B cell (primary cell): Measurements from ENCODE around the gene SAXO1. TPM values are rescaled to one million over a fixed set of nuclear protein-coding genes. Genes with fewer than 3 reads are reported as not detected.

Experiments
- ATAC-seq: fragments of 200-7000 bp; cut with Tn5 transposase; one replicate; pipeline ENCODE4 v1.10.0; 2021; ENCODE audit warnings: low read depth, mild to moderate bottlenecking, moderate number of reproducible peaks, moderate library complexity
- CTCF ChIA-PET: fragments of 350-600 bp; sonication (Branson Sonifier 250); formaldehyde crosslinking; loops from one replicate; lab custom pipeline; 2021; ENCODE audit warnings: antibody characterized with exemption, inconsistent platforms; lab: Charles Lee
- POLR2A ChIA-PET: fragments of 350-600 bp; sonication (Branson Sonifier 250); formaldehyde crosslinking; loops from one replicate; lab custom pipeline; 2021; ENCODE audit warnings: antibody characterized with exemption; lab: Charles Lee
- DNase-seq: peaks from one replicate; pipeline ENCODE4 v3.0.0; 2013
- H2AFZ ChIP-seq: 2 replicates; pipeline ENCODE4 v1.6.1; 2012; ENCODE audit warnings: mild to moderate bottlenecking, low read depth, low read length; ENCODE audit not compliant: insufficient read depth, poor library complexity, severe bottlenecking
- H3K27ac ChIP-seq, 2 donors: 1 replicate in 1 of 2; 2 replicates in 1 of 2; pipeline ENCODE4 v1.5.1; 2012 to 2013; ENCODE audit warnings: low read length in 2 of 2, mild to moderate bottlenecking in 2 of 2, moderate library complexity in 1 of 2
- H3K27me3 ChIP-seq, 4 experiments: fragments of 200-600 bp in 1 of 4; sonication (generic) in 1 of 4; replicated peaks in 1 of 4; 1 replicate in 2 of 4; 2 replicates in 2 of 4; pipeline versions ENCODE4 v1.6.1 to v1.7.0; 2013 to 2016; ENCODE audit warnings: low read length in 3 of 4, mild to moderate bottlenecking in 2 of 4, mixed read lengths in 1 of 4, moderate library complexity in 1 of 4; ENCODE audit not compliant: insufficient read depth in 4 of 4, control insufficient read depth in 3 of 4; ENCODE audit errors: control extremely low read depth in 1 of 4
- H3K36me3 ChIP-seq, 2 experiments: replicated peaks in 1 of 2; 1 replicate in 1 of 2; 2 replicates in 1 of 2; pipeline versions ENCODE4 v1.6.1 to v1.7.1; 2013; ENCODE audit warnings: low read length in 1 of 2; ENCODE audit not compliant: insufficient read depth in 2 of 2, control insufficient read depth in 1 of 2; ENCODE audit errors: control extremely low read depth in 1 of 2, extremely low read depth in 1 of 2
- H3K4me1 ChIP-seq, 2 donors: fragments of 200-600 bp in 1 of 2; sonication (generic) in 1 of 2; 1 replicate in 1 of 2; 2 replicates in 1 of 2; pipeline versions ENCODE4 v1.5.1 to v1.6.1; 2013 to 2017; ENCODE audit warnings: low read length in 2 of 2; ENCODE audit not compliant: control insufficient read depth in 2 of 2, insufficient read depth in 2 of 2
- H3K4me2 ChIP-seq: replicated peaks from 2 replicates; pipeline ENCODE3; 2012; ENCODE audit warnings: mild to moderate bottlenecking, low read depth, low read length; ENCODE audit not compliant: poor library complexity, severe bottlenecking
- H3K4me3 ChIP-seq, 5 experiments: fragments of 200-600 bp in 1 of 5; sonication (generic) in 1 of 5; 1 replicate in 3 of 5; 2 replicates in 2 of 5; pipeline versions ENCODE4 v1.5.1 to v1.7.0; 2011 to 2016; ENCODE audit warnings: low read length in 4 of 5, mild to moderate bottlenecking in 4 of 5, low read depth in 2 of 5, control low read depth in 1 of 5, moderate library complexity in 1 of 5; ENCODE audit not compliant: insufficient read depth in 1 of 5; ENCODE audit errors: control extremely low read depth in 1 of 5, extremely low read depth in 1 of 5
- H3K79me2 ChIP-seq: fragments of 200-600 bp; sonication (generic); one replicate; pipeline ENCODE4 v1.6.0; 2016; ENCODE audit warnings: low read length; ENCODE audit not compliant: control insufficient read depth, insufficient read depth
- H3K9ac ChIP-seq: fragments of 200-600 bp; sonication (generic); 2 replicates; pipeline ENCODE4 v1.6.1; 2017; ENCODE audit warnings: mild to moderate bottlenecking, low read length, moderate library complexity
- H3K9me3 ChIP-seq, 3 donors: one replicate each; pipeline versions ENCODE4 v1.6.1 to v1.7.1; 2013; ENCODE audit warnings: low read length in 2 of 3; ENCODE audit not compliant: control insufficient read depth in 2 of 3, insufficient read depth in 1 of 3; ENCODE audit errors: control extremely low read depth in 1 of 3
- H4K20me1 ChIP-seq: 2 replicates; pipeline ENCODE4 v1.6.0; 2012; ENCODE audit warnings: mild to moderate bottlenecking, low read length; ENCODE audit not compliant: insufficient read depth, control insufficient read depth, poor library complexity, severe bottlenecking
- H3K27ac Mint-ChIP-seq: one replicate; pipeline ENCODE4 v1.8.0; 2021; ENCODE audit warnings: mixed read lengths
- H3K27me3 Mint-ChIP-seq: one replicate; pipeline ENCODE4 v1.8.0; 2021; ENCODE audit warnings: mixed read lengths
- H3K4me1 Mint-ChIP-seq: one replicate; pipeline ENCODE4 v1.8.0; 2021; ENCODE audit warnings: mixed read lengths
- H3K4me3 Mint-ChIP-seq: one replicate; pipeline ENCODE4 v1.8.0; 2021; ENCODE audit warnings: mixed read lengths
- H3K9me3 Mint-ChIP-seq: one replicate; pipeline ENCODE4 v1.8.0; 2022; ENCODE audit warnings: mixed read lengths; ENCODE audit not compliant: insufficient read depth
- CTCF ChIP-seq: fragments of 200-600 bp; IDR thresholded peaks from one replicate; pipeline ENCODE4 v1.8.0; 2022; ENCODE audit warnings: antibody characterized with exemption, mild to moderate bottlenecking
- EZH2 ChIP-seq: IDR thresholded peaks from 2 replicates; pipeline ENCODE4 v1.6.1; 2012; ENCODE audit warnings: borderline replicate concordance, low read depth, mild to moderate bottlenecking, moderate library complexity, low read length; ENCODE audit not compliant: insufficient read depth, poor library complexity, severe bottlenecking
- WGBS: methylation state at CpG from one replicate; pipeline ENCODE4 v1.1.5; 2013; ENCODE audit warnings: missing lambda C conversion rate; ENCODE audit not compliant: insufficient coverage; 5-methylcytosine and 5-hydroxymethylcytosine counted together
- intact Hi-C: fragments of 100-400 bp; cut with micrococcal nuclease; formaldehyde crosslinking; loops from one replicate; pipeline ENCODE4 v1.10.0; 2022
- polyA plus RNA-seq: library from polyadenylated mRNA; depleted of rRNA; stranded (reverse); fragments of >200 nt; gene quantifications from 2 replicates; pipeline ENCODE4 v1.2.3, GENCODE V29; 2012
- total RNA-seq, 2 donors: library from RNA; stranded (reverse); fragments of 120-200 nt in 1 of 2; gene quantifications; 1 replicate in 1 of 2; 2 replicates in 1 of 2; pipeline versions ENCODE4 v1.2.3 to v1.2.4, GENCODE V29; 2013 to 2022

The SAXO1 gene
- total and polyA plus RNA-seq, 2 donors (not counting 1 experiment from before 2014, with no cell fraction given), result 0.01 TPM; not detected in 1

DNA sequence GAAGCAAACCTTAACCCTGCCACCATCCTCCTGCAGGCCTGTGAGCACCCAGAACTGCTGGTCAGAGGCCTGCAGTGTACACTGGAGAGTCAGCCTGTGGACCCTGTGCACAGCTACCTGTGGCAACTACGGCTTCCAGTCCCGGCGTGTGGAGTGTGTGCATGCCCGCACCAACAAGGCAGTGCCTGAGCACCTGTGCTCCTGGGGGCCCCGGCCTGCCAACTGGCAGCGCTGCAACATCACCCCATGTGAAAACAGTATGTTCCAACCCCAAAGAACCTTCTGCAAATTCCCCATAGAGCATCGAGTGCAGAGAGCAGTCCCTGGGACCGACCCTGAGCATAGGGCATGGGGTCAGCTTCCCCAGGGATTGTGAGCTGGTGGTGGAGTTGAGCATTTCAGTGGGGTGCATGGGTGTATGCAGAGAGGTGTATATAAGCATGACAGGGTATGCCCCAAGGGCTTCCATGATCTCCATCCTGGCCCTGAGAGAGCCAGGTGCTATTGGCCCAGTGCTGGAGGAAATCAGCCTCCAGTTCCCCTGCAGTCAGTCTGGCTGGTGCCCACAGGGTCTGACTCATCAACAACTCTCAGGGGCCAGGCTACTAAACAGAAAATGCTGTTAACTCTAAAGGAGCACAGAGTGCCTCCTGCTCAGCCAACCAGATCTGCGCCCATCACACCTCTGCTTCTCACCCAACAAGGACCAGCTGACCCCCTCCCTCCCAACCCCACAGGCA, 126.2 kb downstream of the SAXO1 start:
- Histone ChIP-seq H2AFZ (no peak overlapping the region), H3K27ac (no peak overlapping the region), H3K36me3 (no peaks in the 10 kb centered on the region), H3K9me3 (peaks cover 0 to 7% (median 3%) of the 10 kb centered on the region in 3 donors), H3K4me1 (no peaks in the 10 kb centered on the region), H3K27me3 (no peaks in the 10 kb centered on the region), H3K4me3 (no peak overlapping the region), H3K9ac (no peak overlapping the region), H4K20me1 (no peaks in the 10 kb centered on the region), H3K4me2 (no peak overlapping the region), H3K79me2 (no peaks in the 10 kb centered on the region)
- ATAC-seq (no peak), DNase-seq (no peak)
- Mint-ChIP-seq H3K4me3 (no peak overlapping the region), H3K27me3 (peaks cover 3% of the 10 kb centered on the region), H3K4me1 (no peaks in the 10 kb centered on the region), H3K27ac (no peak overlapping the region), H3K9me3 (peaks cover 7% of the 10 kb centered on the region)
- 87% methylated on average over 6 of the region's 9 CpGs for WGBS
- intact Hi-C loops, result no loop called here
- POLR2A ChIA-PET, result no interaction called here
- TF ChIP-seq EZH2 (no peak), CTCF (no peak)
- CTCF ChIA-PET, result no interaction called here

DNA sequence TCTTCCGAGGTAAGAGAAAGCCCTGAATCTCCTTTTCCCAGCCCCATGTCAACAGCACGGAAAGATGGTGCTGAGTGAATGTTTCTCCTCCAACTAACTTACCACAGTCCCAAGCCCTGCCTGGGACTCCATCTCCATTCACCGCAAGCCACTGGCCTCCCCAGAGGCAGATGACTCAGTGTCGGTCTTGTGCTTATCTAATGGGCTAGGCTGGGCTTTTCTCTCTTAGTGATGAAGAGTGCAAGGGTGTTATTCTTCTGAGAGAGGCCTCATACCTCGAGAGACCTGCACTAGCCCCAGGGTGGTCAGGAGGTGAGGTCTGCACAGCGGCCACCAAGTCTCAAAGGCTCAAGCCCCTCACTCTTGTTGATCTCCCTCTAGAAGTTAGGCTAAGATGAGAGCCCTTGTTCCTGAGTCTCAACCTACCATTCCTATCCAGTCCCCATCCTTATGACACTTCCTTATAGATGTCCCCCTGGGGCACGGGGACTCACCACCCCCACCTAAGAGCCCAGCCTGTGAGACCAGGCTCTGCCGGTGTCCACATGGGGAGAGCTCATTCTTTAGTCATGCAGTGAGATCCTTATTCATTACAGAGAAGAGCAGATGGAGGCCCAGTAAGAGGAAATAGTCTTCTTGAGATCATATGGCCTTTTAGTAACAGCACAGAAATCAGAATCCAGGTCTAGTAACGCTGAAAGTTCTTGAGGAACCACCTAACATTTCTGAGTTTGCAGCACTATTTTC, 127.0 kb downstream of the SAXO1 start:
- Histone ChIP-seq H4K20me1 (no peaks in the 10 kb centered on the region), H3K4me2 (no peak overlapping the region), H3K9me3 (peaks cover 0 to 7% (median 6%) of the 10 kb centered on the region in 3 donors), H3K79me2 (no peaks in the 10 kb centered on the region), H3K4me1 (no peaks in the 10 kb centered on the region), H3K9ac (no peak overlapping the region), H3K27ac (no peak overlapping the region), H2AFZ (no peak overlapping the region), H3K27me3 (no peaks in the 10 kb centered on the region), H3K36me3 (no peaks in the 10 kb centered on the region), H3K4me3 (no peak overlapping the region)
- Mint-ChIP-seq H3K27ac (no peak overlapping the region), H3K4me1 (no peaks in the 10 kb centered on the region), H3K4me3 (no peak overlapping the region), H3K27me3 (peaks cover 3% of the 10 kb centered on the region), H3K9me3 (peaks cover 11% of the 10 kb centered on the region)
- intact Hi-C loops, result no loop called here
- TF ChIP-seq EZH2, result no peak
- no peak for TF ChIP-seq CTCF
- ATAC-seq (no peak), DNase-seq (no peak)
- ChIA-PET POLR2A (no interaction called here), CTCF (no interaction called here)
- 93% methylated on average over 5 of the region's 9 CpGs for WGBS
